Mesothelial cell of epicardium (in vitro differentiated cells): ENCODE data around the gene ACTR3. TPM values are rescaled to one million over a fixed set of nuclear protein-coding genes. Genes with fewer than 3 reads are reported as not detected.

ENCODE experiments used
- DNase-seq, 2 experiments: peaks; one replicate each; pipeline ENCODE4 v3.0.0; 2021; ENCODE audit warnings: low spot score in 2 of 2; ENCODE audit not compliant: unreplicated experiment in 2 of 2
- H3K27ac Mint-ChIP-seq: 2 replicates; pipeline ENCODE4 v1.8.0; 2021; ENCODE audit warnings: mixed read lengths
- H3K27me3 Mint-ChIP-seq: 2 replicates; pipeline ENCODE4 v1.8.0; 2021; ENCODE audit warnings: low read depth, mixed read lengths
- H3K36me3 Mint-ChIP-seq: 2 replicates; pipeline ENCODE4 v1.8.0; 2021; ENCODE audit warnings: mixed read lengths
- H3K4me1 Mint-ChIP-seq: 2 replicates; pipeline ENCODE4 v1.8.0; 2021; ENCODE audit warnings: mixed read lengths
- H3K4me3 Mint-ChIP-seq: 2 replicates; pipeline ENCODE4 v1.8.0; 2021; ENCODE audit warnings: mild to moderate bottlenecking, moderate library complexity, mixed read lengths
- H3K9me3 Mint-ChIP-seq: 2 replicates; pipeline ENCODE4 v1.8.0; 2021; ENCODE audit warnings: mixed read lengths
- total RNA-seq: library from RNA; stranded (reverse); gene quantifications from 3 replicates; pipeline ENCODE4 v1.2.1, GENCODE V29; 2021
- TF ChIP-seq, protein P1 (sequence below): fragments of 200-600 bp; sonication (generic); IDR thresholded peaks from one replicate; pipeline ENCODE4 v1.5.0; 2021; ENCODE audit warnings: antibody characterized with exemption; ENCODE audit not compliant: unreplicated experiment

Gene ACTR3
- total RNA-seq, 1 donor from 2014 or later, result 151 TPM

DNA sequence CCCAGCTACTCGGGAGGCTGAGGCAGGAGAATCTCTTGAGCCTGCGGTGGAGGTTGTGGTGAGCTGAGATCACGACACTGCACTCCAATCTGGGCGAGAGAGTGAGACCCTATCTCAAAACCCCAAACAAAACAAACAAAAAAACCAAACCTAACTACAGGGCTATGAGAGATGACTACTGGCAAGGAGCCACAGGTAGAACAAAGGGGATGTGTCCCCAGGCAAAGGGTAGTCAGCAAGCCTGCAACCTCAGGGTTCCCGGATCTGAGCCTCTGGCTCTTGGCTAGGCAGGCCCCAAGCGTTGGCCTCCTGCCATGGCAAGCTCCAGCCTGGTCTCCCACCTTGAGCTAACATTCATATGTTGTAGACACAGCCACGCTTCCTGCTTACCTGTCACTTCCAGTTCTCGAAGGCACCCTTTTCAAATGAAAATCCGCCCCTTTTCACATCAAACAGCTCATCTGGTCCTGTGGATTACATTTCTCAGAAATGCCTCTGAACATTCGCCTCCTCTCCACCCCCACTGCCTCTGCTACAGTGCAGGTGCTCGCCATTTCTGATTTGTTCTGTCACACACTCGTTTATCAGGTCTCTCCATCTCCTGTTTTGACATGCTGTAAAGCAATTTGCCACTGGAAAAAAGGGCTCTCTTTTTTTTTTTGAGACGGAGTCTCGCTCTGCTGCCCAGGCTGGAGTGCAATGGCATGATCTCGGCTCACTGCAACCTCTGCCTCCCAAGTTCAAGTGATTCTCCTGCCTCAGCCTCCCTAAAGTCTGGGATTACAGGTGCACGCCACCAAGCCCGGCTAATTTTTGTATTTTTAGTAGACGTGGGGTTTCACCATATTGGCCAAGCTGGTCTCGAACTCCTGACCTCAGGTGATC is 13.1 kb upstream of the ACTR3 start:
- TF ChIP-seq, protein P1, sequence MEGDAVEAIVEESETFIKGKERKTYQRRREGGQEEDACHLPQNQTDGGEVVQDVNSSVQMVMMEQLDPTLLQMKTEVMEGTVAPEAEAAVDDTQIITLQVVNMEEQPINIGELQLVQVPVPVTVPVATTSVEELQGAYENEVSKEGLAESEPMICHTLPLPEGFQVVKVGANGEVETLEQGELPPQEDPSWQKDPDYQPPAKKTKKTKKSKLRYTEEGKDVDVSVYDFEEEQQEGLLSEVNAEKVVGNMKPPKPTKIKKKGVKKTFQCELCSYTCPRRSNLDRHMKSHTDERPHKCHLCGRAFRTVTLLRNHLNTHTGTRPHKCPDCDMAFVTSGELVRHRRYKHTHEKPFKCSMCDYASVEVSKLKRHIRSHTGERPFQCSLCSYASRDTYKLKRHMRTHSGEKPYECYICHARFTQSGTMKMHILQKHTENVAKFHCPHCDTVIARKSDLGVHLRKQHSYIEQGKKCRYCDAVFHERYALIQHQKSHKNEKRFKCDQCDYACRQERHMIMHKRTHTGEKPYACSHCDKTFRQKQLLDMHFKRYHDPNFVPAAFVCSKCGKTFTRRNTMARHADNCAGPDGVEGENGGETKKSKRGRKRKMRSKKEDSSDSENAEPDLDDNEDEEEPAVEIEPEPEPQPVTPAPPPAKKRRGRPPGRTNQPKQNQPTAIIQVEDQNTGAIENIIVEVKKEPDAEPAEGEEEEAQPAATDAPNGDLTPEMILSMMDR, result no peak
- peak overlapping the region; percentile 4 for H3K4me3 Mint-ChIP-seq
- H3K27ac Mint-ChIP-seq, result peak overlapping the region; percentile 17
- H3K9me3 Mint-ChIP-seq, result no peaks in the 10 kb centered on the region
- H3K4me1 Mint-ChIP-seq, result peaks cover 25% of the 10 kb centered on the region
- H3K36me3 Mint-ChIP-seq, result no peaks in the 10 kb centered on the region
- DNase-seq, result peak in 1 of 2 experiments; percentile 49
- H3K27me3 Mint-ChIP-seq, result no peaks in the 10 kb centered on the region

DNA sequence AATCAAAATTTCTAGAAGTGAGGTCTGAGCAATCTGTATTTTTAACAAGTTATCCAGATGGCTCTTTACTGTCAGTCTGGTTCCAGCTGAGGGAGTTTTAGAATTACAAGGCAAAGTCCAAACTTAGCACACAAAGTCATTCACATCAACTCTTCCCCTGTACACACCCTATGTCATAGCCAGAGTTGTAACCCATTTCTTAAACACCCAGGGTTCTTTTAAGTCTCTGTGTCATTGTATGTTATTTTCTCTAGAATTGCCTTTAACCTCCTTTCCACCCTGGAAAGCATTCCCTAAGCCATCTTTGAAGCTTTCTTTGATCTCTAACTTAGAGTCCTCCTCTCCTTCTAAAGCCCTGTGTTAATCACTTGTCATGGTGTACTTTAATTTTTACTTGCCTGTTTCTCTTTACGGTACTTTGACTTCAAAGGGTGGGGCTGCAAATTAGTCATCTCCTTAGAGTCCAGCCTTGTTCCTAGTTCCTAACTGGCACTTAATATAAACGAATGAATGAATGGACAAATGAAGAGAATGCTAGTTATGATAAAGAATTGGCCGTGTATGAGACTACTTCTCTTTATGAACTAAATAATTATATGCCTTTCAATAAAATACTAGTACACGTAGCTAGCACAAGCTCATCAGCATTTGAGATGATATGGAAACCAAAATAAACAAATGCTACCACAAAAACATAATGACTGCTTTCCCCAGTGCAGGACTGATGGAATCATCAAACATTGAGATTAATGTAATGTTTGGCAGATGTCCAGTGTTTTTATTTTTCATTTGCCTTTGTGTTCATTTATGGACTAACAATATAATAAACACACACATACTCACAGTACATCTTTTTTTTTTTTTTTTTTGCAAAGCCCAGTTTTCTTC is 11.9 kb upstream of the ACTR3 start:
- no peak overlapping the region for H3K4me3 Mint-ChIP-seq
- peak overlapping the region; percentile 4 for H3K27ac Mint-ChIP-seq
- no peak for DNase-seq
- no peaks in the 10 kb centered on the region for H3K36me3 Mint-ChIP-seq
- no peaks in the 10 kb centered on the region for H3K27me3 Mint-ChIP-seq
- H3K9me3 Mint-ChIP-seq, result no peaks in the 10 kb centered on the region
- peaks cover 25% of the 10 kb centered on the region for H3K4me1 Mint-ChIP-seq
- TF ChIP-seq, protein P1, result no peak

DNA sequence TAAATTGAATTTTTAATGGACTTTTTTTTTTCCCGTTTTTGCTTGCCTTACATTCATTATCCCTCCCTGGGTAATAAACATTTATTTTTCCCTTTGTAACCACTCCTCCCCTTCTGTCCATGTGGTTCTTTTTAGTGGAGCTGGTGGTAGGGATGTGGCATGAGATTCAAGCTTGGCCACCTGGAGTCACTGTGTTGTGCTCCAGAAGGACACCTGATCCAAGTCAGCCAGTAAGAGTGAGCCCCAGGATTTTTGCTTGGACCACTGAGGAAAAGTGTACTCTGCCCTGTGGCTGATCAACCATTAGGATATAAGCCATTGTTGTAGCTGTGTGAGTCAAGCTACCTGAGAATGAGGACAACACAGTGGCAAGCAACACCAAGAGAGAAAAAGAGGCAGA is 11.1 kb upstream of the ACTR3 start:
- Mint-ChIP-seq H3K4me1 (peaks cover 25% of the 10 kb centered on the region), H3K27me3 (no peaks in the 10 kb centered on the region), H3K9me3 (no peaks in the 10 kb centered on the region), H3K27ac (no peak overlapping the region), H3K4me3 (no peak overlapping the region), H3K36me3 (no peaks in the 10 kb centered on the region)
- TF ChIP-seq, protein P1, result no peak
- DNase-seq, result no peak

DNA sequence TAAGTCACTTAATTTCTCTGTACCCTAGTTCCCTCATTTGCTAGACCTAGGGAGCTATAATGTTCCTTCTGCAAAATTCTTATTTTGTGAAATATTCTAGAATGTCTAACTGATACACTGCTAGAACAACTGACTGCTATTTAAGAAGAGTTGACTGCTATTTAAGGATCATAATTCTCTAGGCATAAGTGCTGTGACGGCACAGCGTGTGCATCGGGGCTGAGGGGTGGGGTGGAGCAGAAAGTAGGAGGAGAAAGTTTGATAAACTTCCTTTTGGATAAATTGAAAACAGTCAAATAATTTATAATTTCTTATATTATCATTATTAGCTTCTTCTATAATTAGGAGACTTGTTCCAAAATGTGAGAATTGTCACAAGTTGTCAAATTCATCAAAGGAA is 10.4 kb upstream of the ACTR3 start:
- TF ChIP-seq, protein P1, result no peak
- Mint-ChIP-seq H3K4me3 (no peak overlapping the region), H3K27ac (no peak overlapping the region), H3K9me3 (no peaks in the 10 kb centered on the region), H3K27me3 (no peaks in the 10 kb centered on the region), H3K4me1 (peaks cover 25% of the 10 kb centered on the region), H3K36me3 (no peaks in the 10 kb centered on the region)
- no peak for DNase-seq

DNA sequence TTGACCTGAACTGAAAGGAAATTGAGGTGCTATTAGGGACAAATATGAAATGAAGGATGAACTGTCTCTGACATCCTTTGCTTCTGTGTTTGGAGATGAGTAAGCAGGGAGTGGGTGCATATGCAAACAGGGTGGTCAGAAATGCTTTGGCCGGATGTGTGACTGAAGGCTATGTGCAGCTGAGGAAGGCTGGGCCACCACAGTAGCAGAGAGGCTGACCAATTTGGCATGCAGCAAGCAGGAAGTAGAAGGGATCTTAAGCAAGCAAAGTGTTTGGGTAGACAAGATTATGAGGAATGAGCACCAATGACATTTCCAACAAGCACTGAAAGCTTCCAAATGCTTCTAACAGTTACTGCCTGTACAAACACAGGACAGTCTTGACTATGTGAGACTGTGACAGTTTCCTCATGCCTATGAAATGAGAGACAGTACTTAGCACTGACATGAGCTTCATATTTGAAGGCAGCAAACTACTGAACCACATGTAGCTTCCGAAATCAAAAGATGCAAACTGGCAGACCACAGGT is 3.3 kb upstream of the ACTR3 start:
- no peak for DNase-seq
- no peaks in the 10 kb centered on the region for H3K36me3 Mint-ChIP-seq
- TF ChIP-seq, protein P1, result no peak
- no peak overlapping the region for H3K4me3 Mint-ChIP-seq
- H3K27me3 Mint-ChIP-seq, result no peaks in the 10 kb centered on the region
- no peaks in the 10 kb centered on the region for H3K9me3 Mint-ChIP-seq
- no peak overlapping the region for H3K27ac Mint-ChIP-seq
- H3K4me1 Mint-ChIP-seq, result peaks cover 33% of the 10 kb centered on the region
